Gastroesophageal sphincter (tissue), 4 donors: ENCODE measurements around the gene KIF22. TPM values are rescaled to one million over a fixed set of nuclear protein-coding genes. Genes with fewer than 3 reads are reported as not detected.

Experiments
- ATAC-seq: fragments of 150-250 bp; one replicate; pipeline ENCODE4 v1.9.1; 2016; ENCODE audit warnings: mild to moderate bottlenecking, moderate library complexity
- H3K27ac ChIP-seq, 4 donors: fragments of 200-600 bp; sonication (generic) in 3 of 4; 1 replicate in 3 of 4; 2 replicates in 1 of 4; pipeline ENCODE4 v1.5.1; 2016 to 2019
- H3K27me3 ChIP-seq: fragments of 200-600 bp; sonication (generic); one replicate; pipeline ENCODE4 v1.5.1; 2019
- H3K36me3 ChIP-seq, 2 donors: fragments of 200-600 bp; sonication (generic); one replicate each; pipeline ENCODE4 v1.5.1; 2019; ENCODE audit warnings: control low read depth in 1 of 2
- H3K4me1 ChIP-seq, 3 donors: fragments of 200-600 bp; sonication (generic); 1 replicate in 2 of 3; 2 replicates in 1 of 3; pipeline ENCODE4 v1.5.1; 2016 to 2019; ENCODE audit warnings: control low read depth in 2 of 3
- H3K4me3 ChIP-seq, 2 donors: fragments of 200-600 bp; sonication (generic); one replicate each; pipeline ENCODE4 v1.5.1; 2019; ENCODE audit warnings: mild to moderate bottlenecking in 1 of 2, moderate library complexity in 1 of 2
- H3K9me3 ChIP-seq, 3 donors: fragments of 200-600 bp; sonication (generic); one replicate each; pipeline ENCODE4 v1.5.1; 2017 to 2019; ENCODE audit warnings: control low read depth in 2 of 3
- CTCF ChIP-seq, 4 experiments: fragments of 200-600 bp in 2 of 4; fragments of 450-650 bp in 2 of 4; sonication (generic) in 1 of 4; IDR thresholded peaks; one replicate each; pipeline ENCODE4 v1.5.1; 2017 to 2019; ENCODE audit warnings: antibody characterized with exemption in 4 of 4, mild to moderate bottlenecking in 2 of 4, moderate library complexity in 2 of 4
- EP300 ChIP-seq: sonication (generic); formaldehyde crosslinking; IDR thresholded peaks from one replicate; pipeline ENCODE4 v1.6.1; 2017; ENCODE audit warnings: antibody characterized with exemption, mild to moderate bottlenecking
- POLR2A ChIP-seq, 2 donors: fragments of 450-650 bp; IDR thresholded peaks; one replicate each; pipeline ENCODE4 v1.6.1; 2017; ENCODE audit warnings: antibody characterized with exemption in 2 of 2, mild to moderate bottlenecking in 2 of 2, moderate library complexity in 1 of 2
- POLR2AphosphoS5 ChIP-seq: sonication (generic); formaldehyde crosslinking; IDR thresholded peaks from one replicate; pipeline ENCODE4 v1.6.1; 2017; ENCODE audit warnings: antibody characterized with exemption
- WGBS, 2 donors: methylation state at CpG; one replicate each; pipeline ENCODE4 v1.1.5; 2018; ENCODE audit warnings: low coverage in 1 of 2; 5-methylcytosine and 5-hydroxymethylcytosine counted together
- total RNA-seq, 4 donors: library from RNA; depleted of rRNA; stranded (reverse); fragments of >200 nt; gene quantifications; one replicate each; pipeline ENCODE4 v1.1.0, GENCODE V29; 2016

The KIF22 gene
- total RNA-seq, 4 donors from 2014 or later: 9.4 to 17.3 (median 12.8) TPM

DNA sequence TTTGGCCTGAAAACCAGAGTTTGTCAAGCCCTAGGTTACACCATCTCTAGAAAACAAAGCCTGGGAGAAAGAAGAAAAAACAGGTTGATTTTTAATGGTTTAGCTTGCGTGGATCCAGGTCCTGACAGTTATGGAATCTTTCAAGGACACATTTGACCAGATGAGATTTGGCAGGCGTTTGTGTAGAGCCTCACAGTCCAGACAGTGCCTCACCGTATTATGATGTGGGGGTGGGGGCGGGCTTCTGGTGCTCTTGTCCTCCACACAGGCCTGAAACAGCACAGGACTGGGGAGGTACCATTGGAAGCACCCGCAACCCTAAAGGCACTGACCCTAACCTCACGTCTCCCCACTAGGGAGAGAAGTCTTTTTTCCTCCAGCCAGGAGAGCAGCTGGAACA lies 49.3 kb downstream of the KIF22 start:
- 37 to 76% methylated on average over 2 to 5 of the region's 6 CpGs for WGBS, 2 donors
- ATAC-seq: no peak
- H3K4me1 ChIP-seq: peaks cover 0 to 6% (median 0%) of the 10 kb centered on the region in 3 donors
- H3K27ac ChIP-seq: no peak overlapping the region
- H3K27me3 ChIP-seq: no peaks in the 10 kb centered on the region
- peaks cover 0 to 98% of the 10 kb centered on the region in 2 donors for H3K36me3 ChIP-seq
- H3K4me3 ChIP-seq: no peak overlapping the region
- TF ChIP-seq CTCF (IDR thresholded peaks at IDR 0.05) (no peak), POLR2AphosphoS5 (no peak), POLR2A (IDR thresholded peaks at IDR 0.05) (no peak), EP300 (no peak)
- H3K9me3 ChIP-seq: no peaks in the 10 kb centered on the region

DNA sequence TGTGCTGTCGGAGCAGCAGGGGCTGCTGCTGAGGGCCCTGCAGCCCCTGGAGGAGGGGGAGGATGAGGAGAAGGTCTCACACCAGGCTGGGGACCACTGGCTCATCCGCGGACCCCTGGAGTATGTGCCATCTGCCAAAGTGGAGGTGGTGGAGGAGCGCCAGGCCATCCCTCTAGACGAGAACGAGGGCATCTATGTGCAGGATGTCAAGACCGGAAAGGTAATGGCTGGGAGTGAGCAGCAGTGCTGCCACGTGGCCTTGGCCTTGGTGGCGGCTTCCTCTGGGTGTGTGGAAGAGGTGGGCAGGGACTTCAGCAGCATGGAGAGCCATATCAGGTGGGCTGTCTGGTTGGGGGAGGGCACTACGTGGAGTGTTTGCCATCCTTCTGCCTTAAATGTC lies 49.7 kb downstream of the KIF22 start:
- H3K4me3 ChIP-seq: no peak overlapping the region
- H3K27me3 ChIP-seq: no peaks in the 10 kb centered on the region
- H3K9me3 ChIP-seq: no peaks in the 10 kb centered on the region
- TF ChIP-seq POLR2A (IDR thresholded peaks at IDR 0.05) (no peak), POLR2AphosphoS5 (no peak), CTCF (IDR thresholded peaks at IDR 0.05) (no peak)
- ATAC-seq: no peak
- 56 to 74% methylated on average over 4 to 7 of the region's 10 CpGs for WGBS, 2 donors
- no peak overlapping the region for H3K27ac ChIP-seq
- H3K4me1 ChIP-seq: peaks cover 0 to 7% (median 2%) of the 10 kb centered on the region in 3 donors
- H3K36me3 ChIP-seq: peaks cover 0 to 98% of the 10 kb centered on the region in 2 donors

DNA sequence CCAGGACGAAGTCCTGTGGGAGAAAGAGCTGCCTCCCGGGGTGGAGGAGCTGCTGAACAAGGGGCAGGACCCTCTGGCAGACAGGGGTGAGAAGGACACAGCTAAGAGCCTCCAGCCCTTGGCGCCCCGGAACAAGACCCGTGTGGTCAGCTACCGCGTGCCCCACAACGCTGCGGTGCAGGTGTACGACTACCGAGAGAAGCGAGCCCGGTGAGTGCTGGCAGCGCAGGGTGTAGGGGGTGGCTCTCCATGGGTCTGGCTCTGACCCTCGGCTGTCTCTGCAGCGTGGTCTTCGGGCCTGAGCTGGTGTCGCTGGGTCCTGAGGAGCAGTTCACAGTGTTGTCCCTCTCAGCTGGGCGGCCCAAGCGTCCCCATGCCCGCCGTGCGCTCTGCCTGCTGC lies 51.1 kb downstream of the KIF22 start:
- no peak for ATAC-seq
- Histone ChIP-seq H3K36me3 (peaks cover 0 to 98% of the 10 kb centered on the region in 2 donors), H3K9me3 (no peaks in the 10 kb centered on the region), H3K4me3 (no peak overlapping the region), H3K4me1 (peaks cover 0 to 12% (median 4%) of the 10 kb centered on the region in 3 donors), H3K27me3 (no peaks in the 10 kb centered on the region), H3K27ac (no peak overlapping the region)
- TF ChIP-seq EP300 (no peak), POLR2AphosphoS5 (no peak), POLR2A (IDR thresholded peaks at IDR 0.05) (no peak), CTCF (IDR thresholded peaks at IDR 0.05) (no peak)
- no CpG with 5 or more reads among the region's 23 CpGs for WGBS, 2 donors

DNA sequence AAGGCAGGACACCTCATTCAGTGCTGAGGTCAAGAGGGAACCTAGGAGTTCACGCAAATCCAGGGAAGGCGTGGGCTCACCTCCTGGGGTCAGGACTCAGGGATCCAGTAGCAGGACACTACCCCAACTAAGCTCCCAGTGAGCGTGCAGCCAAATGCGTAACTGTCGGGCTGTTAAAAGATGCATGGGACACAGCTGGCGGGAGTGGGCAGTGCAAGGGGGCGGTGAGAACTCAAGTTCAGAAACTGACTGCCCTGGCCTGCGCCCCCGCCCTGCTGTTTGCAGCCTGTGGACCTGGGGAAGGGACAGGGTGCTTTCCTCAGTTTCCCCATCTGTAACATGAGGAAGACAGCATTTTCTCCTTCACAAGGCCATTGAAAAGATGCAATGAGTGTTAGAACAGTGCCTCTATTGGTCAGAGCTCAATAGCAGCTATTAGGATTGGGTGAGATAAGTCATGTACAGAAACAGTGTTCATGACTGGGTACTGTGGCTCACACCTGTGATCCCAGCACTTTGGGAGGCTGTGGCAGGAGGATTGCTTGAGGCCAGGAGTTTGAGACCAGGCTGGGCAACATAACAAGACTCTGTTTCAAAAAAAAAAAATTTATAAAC lies 52.3 kb downstream of the KIF22 start:
- Histone ChIP-seq H3K4me1 (peaks cover 0 to 12% (median 4%) of the 10 kb centered on the region in 3 donors), H3K27me3 (no peaks in the 10 kb centered on the region), H3K27ac (no peak overlapping the region), H3K9me3 (no peaks in the 10 kb centered on the region), H3K4me3 (no peak overlapping the region), H3K36me3 (peaks cover 0 to 98% of the 10 kb centered on the region in 2 donors)
- TF ChIP-seq CTCF (IDR thresholded peaks at IDR 0.05): no peak
- no peak for TF ChIP-seq EP300
- no peak for TF ChIP-seq POLR2A (IDR thresholded peaks at IDR 0.05)
- no peak for TF ChIP-seq POLR2AphosphoS5
- WGBS, 2 donors: 92 to 100% methylated on average over 2 to 7 of the region's 9 CpGs
- no peak for ATAC-seq

DNA sequence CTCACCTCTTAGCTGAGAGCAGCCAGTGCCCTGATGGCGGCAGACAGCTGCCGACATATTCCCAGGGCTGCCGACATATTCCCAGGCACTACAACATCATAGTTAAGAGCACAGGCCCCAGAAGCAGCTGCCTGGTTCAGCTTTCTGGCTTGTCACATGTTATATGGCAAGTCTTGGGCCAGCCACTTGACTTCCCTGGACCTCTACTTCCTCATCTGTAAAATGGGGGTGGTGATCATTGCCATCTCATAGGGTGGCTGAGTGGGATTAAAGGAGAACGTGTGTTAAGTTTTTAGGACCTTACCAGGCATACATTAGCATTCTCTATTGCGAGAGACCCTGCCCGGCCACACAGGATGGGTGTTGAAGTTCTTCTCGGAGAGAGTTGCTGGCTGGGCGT lies 53.4 kb downstream of the KIF22 start:
- Histone ChIP-seq H3K9me3 (no peaks in the 10 kb centered on the region), H3K36me3 (peaks cover 0 to 93% of the 10 kb centered on the region in 2 donors), H3K4me3 (no peak overlapping the region), H3K4me1 (peaks cover 0 to 20% (median 4%) of the 10 kb centered on the region in 3 donors), H3K27ac (no peak overlapping the region), H3K27me3 (no peaks in the 10 kb centered on the region)
- WGBS, 2 donors: 83% methylated on average over 1 to 2 of the region's 8 CpGs
- ATAC-seq: no peak
- no peak for TF ChIP-seq POLR2AphosphoS5
- TF ChIP-seq POLR2A (IDR thresholded peaks at IDR 0.05): no peak
- no peak for TF ChIP-seq CTCF (IDR thresholded peaks at IDR 0.05)
- no peak for TF ChIP-seq EP300
